ENCODE results near the gene TRAP1.

GRCh38 chr16:3687021-3687420, 30.3 kb downstream of the TRAP1 start:
- TF ChIP-seq CTCF (IDR thresholded peaks at IDR 0.05) (no peak), POLR2A (IDR thresholded peaks at IDR 0.05) (no peak)
